CD4-positive, CD25-positive, alpha-beta regulatory T cell (primary cell): ENCODE measurements around the gene ARHGAP40. TPM values are rescaled to one million over a fixed set of nuclear protein-coding genes. Genes with fewer than 3 reads are reported as not detected.

Source experiments
- ATAC-seq, 2 donors: fragments of 150-1000 bp; cut with Tn5 transposase; one replicate each; pipeline ENCODE4 v1.10.0; 2021; ENCODE audit warnings: low read depth in 2 of 2, moderate number of reproducible peaks in 2 of 2, moderate library complexity in 1 of 2
- DNase-seq, 3 donors: peaks; one replicate each; pipeline versions ENCODE4 v3.0.0 to v3.0.0-alpha.2; 2012 to 2022; ENCODE audit warnings: mixed read lengths in 1 of 3
- H3K27ac ChIP-seq: one replicate; pipeline ENCODE4 v1.7.0; 2013; ENCODE audit warnings: mild to moderate bottlenecking, low read length; ENCODE audit not compliant: insufficient read depth, poor library complexity, severe bottlenecking
- H3K27me3 ChIP-seq: one replicate; pipeline ENCODE4 v1.7.0; 2013; ENCODE audit warnings: low read length; ENCODE audit not compliant: control insufficient read depth, insufficient read depth
- H3K36me3 ChIP-seq: one replicate; pipeline ENCODE4 v1.7.0; 2013; ENCODE audit warnings: mild to moderate bottlenecking, low read length, moderate library complexity; ENCODE audit not compliant: control insufficient read depth, insufficient read depth
- H3K4me1 ChIP-seq: 2 replicates; pipeline ENCODE4 v1.7.0; 2013; ENCODE audit warnings: mild to moderate bottlenecking, low read length; ENCODE audit not compliant: insufficient read depth, control insufficient read depth, poor library complexity, severe bottlenecking
- H3K4me3 ChIP-seq: one replicate; pipeline ENCODE4 v1.7.0; 2013; ENCODE audit warnings: low read depth, mild to moderate bottlenecking, low read length, moderate library complexity
- H3K9me3 ChIP-seq, 2 experiments: 1 replicate in 1 of 2; 2 replicates in 1 of 2; pipeline ENCODE4 v1.7.0; 2013; ENCODE audit warnings: low read length in 2 of 2, mild to moderate bottlenecking in 1 of 2, moderate library complexity in 1 of 2; ENCODE audit not compliant: control insufficient read depth in 2 of 2
- H3K27ac Mint-ChIP-seq, 3 donors: one replicate each; pipeline ENCODE4 v1.8.0; 2020 to 2022; ENCODE audit warnings: mild to moderate bottlenecking in 3 of 3, mixed read lengths in 3 of 3, moderate library complexity in 2 of 3
- H3K27me3 Mint-ChIP-seq: one replicate; pipeline ENCODE4 v1.8.0; 2022; ENCODE audit warnings: mild to moderate bottlenecking, mixed read lengths
- H3K36me3 Mint-ChIP-seq: one replicate; pipeline ENCODE4 v1.8.0; 2020; ENCODE audit warnings: mixed read lengths
- H3K4me1 Mint-ChIP-seq, 4 donors: one replicate each; pipeline ENCODE4 v1.8.0; 2020 to 2022; ENCODE audit warnings: mixed read lengths in 4 of 4, mild to moderate bottlenecking in 1 of 4
- H3K4me3 Mint-ChIP-seq, 4 donors: one replicate each; pipeline ENCODE4 v1.8.0; 2020 to 2022; ENCODE audit warnings: mild to moderate bottlenecking in 4 of 4, mixed read lengths in 4 of 4, moderate library complexity in 3 of 4
- H3K9me3 Mint-ChIP-seq, 7 donors: one replicate each; pipeline ENCODE4 v1.8.0; 2020 to 2022; ENCODE audit warnings: mixed read lengths in 7 of 7, mild to moderate bottlenecking in 3 of 7, moderate library complexity in 2 of 7
- polyA plus RNA-seq, 4 donors: library from polyadenylated mRNA; unstranded; fragments of 300-500 nt; fragmentation: Illumina TruSeq; gene quantifications; one replicate each; pipeline ENCODE4 v1.2.3, GENCODE V29; 2021
- total RNA-seq: library from RNA; stranded (reverse); gene quantifications from one replicate; pipeline ENCODE4 v1.2.3, GENCODE V29; 2022

The ARHGAP40 gene
- total and polyA plus RNA-seq, 5 donors from 2014 or later: not detected

DNA sequence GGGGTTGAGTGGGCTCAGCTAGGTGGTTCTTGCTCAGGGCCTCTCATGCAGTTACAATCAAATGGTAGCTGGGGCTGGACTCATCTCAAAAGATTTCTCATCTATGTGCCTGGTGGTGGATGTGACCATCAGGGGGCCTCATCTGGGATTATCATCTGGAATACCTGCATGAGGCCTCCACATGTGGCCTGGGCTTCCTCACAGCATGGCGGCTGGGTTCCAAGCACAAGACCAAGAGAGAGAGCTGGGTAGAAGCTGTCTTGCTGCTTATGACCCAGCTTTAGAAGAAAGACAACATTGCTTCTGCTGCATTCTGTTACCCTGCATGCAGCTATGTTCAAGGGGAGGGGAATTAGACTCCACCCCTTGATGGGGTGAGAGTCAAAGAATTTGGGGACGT is 22.5 kb downstream of the ARHGAP40 start:
- H3K27ac Mint-ChIP-seq: no peak overlapping the region
- H3K4me3 Mint-ChIP-seq: no peak overlapping the region
- no peaks in the 10 kb centered on the region for H3K36me3 ChIP-seq
- DNase-seq (no peak), ATAC-seq (no peak)
- H3K36me3 Mint-ChIP-seq: peaks cover 4% of the 10 kb centered on the region
- H3K4me1 ChIP-seq: no peaks in the 10 kb centered on the region
- H3K9me3 ChIP-seq: peaks cover 0 to 4% of the 10 kb centered on the region in 2 experiments
- H3K27me3 Mint-ChIP-seq: peaks cover 11% of the 10 kb centered on the region
- no peak overlapping the region for H3K27ac ChIP-seq
- H3K27me3 ChIP-seq: no peaks in the 10 kb centered on the region
- no peaks in the 10 kb centered on the region for H3K4me1 Mint-ChIP-seq
- H3K4me3 ChIP-seq: no peak overlapping the region
- H3K9me3 Mint-ChIP-seq: peaks cover 0 to 4% (median 0%) of the 10 kb centered on the region in 7 donors

GRCh38 chr20:38625896-38626295 is 24.3 kb downstream of the ARHGAP40 start:
- peaks cover 4% of the 10 kb centered on the region for H3K36me3 Mint-ChIP-seq
- Histone ChIP-seq H3K4me1 (no peaks in the 10 kb centered on the region), H3K4me3 (no peak overlapping the region), H3K36me3 (no peaks in the 10 kb centered on the region), H3K9me3 (peaks cover 0 to 4% of the 10 kb centered on the region in 2 experiments), H3K27me3 (no peaks in the 10 kb centered on the region), H3K27ac (no peak overlapping the region)
- no peaks in the 10 kb centered on the region for H3K4me1 Mint-ChIP-seq
- DNase-seq (no peak), ATAC-seq (no peak)
- H3K27ac Mint-ChIP-seq: no peak overlapping the region
- H3K4me3 Mint-ChIP-seq: no peak overlapping the region
- peaks cover 11% of the 10 kb centered on the region for H3K27me3 Mint-ChIP-seq
- H3K9me3 Mint-ChIP-seq: peaks cover 0 to 4% (median 0%) of the 10 kb centered on the region in 7 donors

DNA sequence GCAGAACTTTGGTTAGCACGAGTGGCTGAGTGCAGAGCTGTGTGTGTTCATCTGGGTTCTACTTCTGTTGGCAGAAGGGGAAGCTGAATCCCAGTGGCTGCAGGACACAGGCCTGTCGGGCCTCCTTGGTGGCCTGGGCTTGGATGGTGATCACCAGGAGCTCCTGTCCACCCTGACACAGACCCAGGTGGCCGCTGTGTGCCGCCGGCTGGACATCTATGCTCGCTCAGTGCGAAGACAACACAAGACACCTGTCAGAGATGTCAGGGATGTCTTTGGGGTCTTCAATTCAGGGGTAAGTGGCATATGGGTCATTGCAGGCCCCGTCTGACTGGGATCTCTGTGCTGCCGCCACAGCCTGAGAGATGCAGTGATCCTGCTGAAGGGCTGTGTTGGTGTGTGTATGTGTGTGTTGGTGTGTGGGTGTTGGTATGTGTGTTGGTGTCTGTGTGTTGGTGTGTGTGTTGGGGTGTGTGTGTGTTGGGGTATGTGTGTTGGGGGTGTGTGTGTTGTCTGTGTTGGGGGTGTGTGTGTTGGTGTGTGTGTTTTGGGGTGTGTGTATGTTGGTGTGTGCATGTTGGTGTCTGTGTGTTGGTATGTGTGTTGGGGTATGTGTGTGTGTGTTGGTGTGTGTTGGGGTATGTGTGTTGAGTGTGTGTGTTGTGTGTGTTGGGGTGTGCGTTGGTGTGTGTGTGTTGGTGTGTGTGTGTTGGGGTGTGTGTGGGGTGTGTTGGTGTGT is 25.5 kb downstream of the ARHGAP40 start:
- H3K27me3 ChIP-seq: no peaks in the 10 kb centered on the region
- DNase-seq (no peak), ATAC-seq (no peak)
- Mint-ChIP-seq H3K27ac (no peak overlapping the region), H3K9me3 (peaks cover 0 to 4% (median 0%) of the 10 kb centered on the region in 7 donors), H3K4me3 (no peak overlapping the region), H3K27me3 (peaks cover 5% of the 10 kb centered on the region), H3K4me1 (no peaks in the 10 kb centered on the region), H3K36me3 (peaks cover 4% of the 10 kb centered on the region)
- no peaks in the 10 kb centered on the region for H3K36me3 ChIP-seq
- no peak overlapping the region for H3K4me3 ChIP-seq
- no peaks in the 10 kb centered on the region for H3K4me1 ChIP-seq
- no peak overlapping the region for H3K27ac ChIP-seq
- H3K9me3 ChIP-seq: peaks cover 0 to 4% of the 10 kb centered on the region in 2 experiments

DNA sequence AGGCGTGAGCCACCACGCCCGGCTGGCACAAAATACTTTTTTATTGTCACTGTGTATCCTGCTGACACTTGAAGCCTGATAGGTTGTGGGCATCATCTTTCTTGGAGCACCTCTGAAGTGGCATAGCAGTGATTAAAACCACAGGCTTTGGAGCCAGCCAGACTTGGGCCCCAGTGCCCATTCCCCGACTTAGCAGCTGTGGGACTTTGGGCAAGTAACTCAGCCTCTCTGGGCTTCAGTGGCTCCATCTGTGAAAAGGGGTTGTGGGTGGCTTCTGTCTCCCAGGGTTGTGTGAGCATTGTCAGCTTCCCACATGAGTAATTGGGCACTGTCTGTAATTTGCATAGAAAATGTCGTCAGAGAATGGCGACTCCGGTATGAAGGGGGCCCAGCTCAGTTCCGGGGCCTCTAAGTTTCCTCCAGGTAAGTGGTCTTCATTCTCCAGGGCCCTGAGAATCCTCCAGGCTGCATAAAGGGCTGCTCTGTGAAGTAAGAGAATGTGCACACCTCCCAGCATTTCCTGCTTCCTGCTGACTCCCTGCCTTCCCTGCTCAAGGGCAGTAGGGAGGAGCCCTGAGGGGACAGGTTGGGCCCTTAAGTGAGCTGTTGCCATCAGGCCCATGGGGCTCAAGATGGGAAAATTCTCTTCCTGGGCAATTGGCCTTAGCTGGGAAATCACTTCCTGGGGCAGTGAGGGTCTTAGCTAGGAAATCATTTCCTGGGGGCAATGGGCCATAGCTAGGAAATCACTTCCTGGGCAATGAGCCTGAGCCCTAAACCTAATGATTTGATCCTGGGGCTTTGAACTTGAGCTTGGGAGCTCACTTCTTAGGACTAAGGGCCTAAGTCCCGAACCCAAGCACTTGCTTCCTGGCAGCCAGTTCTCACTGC is 27.2 kb downstream of the ARHGAP40 start:
- Mint-ChIP-seq H3K9me3 (peaks cover 0 to 4% (median 0%) of the 10 kb centered on the region in 7 donors), H3K27ac (no peak overlapping the region), H3K4me3 (no peak overlapping the region), H3K27me3 (peaks cover 12% of the 10 kb centered on the region), H3K4me1 (peaks cover 0 to 6% (median 5%) of the 10 kb centered on the region in 4 donors), H3K36me3 (peaks cover 4% of the 10 kb centered on the region)
- DNase-seq: no peak
- H3K27me3 ChIP-seq: no peaks in the 10 kb centered on the region
- H3K9me3 ChIP-seq: peaks cover 0 to 4% of the 10 kb centered on the region in 2 experiments
- H3K27ac ChIP-seq: no peak overlapping the region
- no peaks in the 10 kb centered on the region for H3K36me3 ChIP-seq
- H3K4me3 ChIP-seq: no peak overlapping the region
- no peaks in the 10 kb centered on the region for H3K4me1 ChIP-seq
- no peak for ATAC-seq

DNA sequence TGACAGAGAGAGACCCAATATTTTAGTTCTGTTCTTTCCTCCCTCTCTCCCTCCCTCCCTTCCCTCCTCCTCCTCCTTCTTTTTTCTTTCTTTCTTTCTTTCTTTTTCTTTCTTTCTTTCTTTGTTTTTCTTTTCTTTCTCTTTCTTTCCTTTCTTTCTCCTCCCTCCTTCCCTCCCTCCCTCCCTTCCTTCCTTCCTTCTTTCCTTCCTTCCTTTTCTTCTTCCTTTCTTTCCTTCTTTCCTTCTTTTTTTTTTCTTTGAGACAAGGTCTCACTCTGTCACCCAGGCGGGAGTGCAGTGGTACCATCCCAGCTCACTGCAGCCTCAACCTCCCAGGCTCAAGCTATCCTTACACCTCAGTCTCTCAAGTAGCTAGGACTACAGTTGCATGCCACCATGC is 28.4 kb downstream of the ARHGAP40 start:
- Histone ChIP-seq H3K4me1 (no peaks in the 10 kb centered on the region), H3K9me3 (no peaks in the 10 kb centered on the region), H3K27me3 (no peaks in the 10 kb centered on the region), H3K27ac (no peak overlapping the region), H3K36me3 (no peaks in the 10 kb centered on the region), H3K4me3 (no peak overlapping the region)
- DNase-seq: no peak
- Mint-ChIP-seq H3K9me3 (no peaks in the 10 kb centered on the region), H3K4me1 (peaks cover 0 to 8% (median 5%) of the 10 kb centered on the region in 4 donors), H3K4me3 (no peak overlapping the region), H3K27me3 (peaks cover 18% of the 10 kb centered on the region), H3K36me3 (no peaks in the 10 kb centered on the region), H3K27ac (no peak overlapping the region)
- ATAC-seq: no peak

GRCh38 chr20:38630727-38631126 is 29.1 kb downstream of the ARHGAP40 start:
- Mint-ChIP-seq H3K9me3 (no peaks in the 10 kb centered on the region), H3K36me3 (no peaks in the 10 kb centered on the region), H3K4me1 (peaks cover 0 to 8% (median 5%) of the 10 kb centered on the region in 4 donors), H3K27ac (no peak overlapping the region), H3K4me3 (no peak overlapping the region), H3K27me3 (peaks cover 18% of the 10 kb centered on the region)
- ATAC-seq (no peak), DNase-seq (no peak)
- Histone ChIP-seq H3K27me3 (no peaks in the 10 kb centered on the region), H3K4me1 (no peaks in the 10 kb centered on the region), H3K27ac (no peak overlapping the region), H3K4me3 (no peak overlapping the region), H3K36me3 (no peaks in the 10 kb centered on the region), H3K9me3 (no peaks in the 10 kb centered on the region)

DNA sequence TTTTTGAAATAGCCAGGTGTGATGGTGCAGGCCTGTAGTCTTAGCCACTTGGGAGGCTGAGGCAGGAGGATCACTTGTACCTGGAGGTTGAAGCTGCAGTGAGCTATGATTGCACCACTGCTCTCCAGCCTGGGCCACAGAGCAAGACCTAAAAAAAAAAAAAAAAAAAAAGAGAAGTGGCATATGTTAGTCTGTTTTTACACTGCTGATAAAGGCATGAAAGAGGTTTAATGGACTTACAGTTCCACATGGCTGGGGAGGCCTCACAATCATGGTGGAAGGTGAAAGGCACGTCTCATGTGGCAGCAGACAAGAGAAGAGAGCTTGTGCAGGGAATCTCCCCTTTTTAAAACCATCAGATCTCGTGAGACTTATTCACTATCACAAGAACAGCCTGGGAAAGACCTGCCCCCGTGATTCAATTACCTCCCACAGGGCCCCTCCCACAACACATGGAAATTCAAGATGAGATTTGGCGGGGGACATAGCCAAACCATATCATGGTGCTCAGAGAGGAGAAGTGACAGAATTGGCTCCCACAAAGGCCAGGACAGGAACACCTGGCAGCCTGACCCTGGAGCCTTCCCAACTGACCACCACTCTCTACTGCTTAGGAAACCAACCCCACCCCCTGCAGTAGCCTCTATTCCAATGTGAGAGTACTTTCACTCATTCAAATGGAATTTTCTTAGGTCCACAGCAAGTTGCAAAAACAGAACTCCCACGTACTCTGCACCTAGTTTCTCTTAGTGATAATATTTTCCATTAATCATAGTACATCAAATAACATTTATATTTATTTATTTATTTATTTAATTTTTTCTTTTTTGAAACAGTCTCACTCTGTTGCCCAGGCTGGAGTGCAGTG is 29.8 kb downstream of the ARHGAP40 start:
- Histone ChIP-seq H3K9me3 (no peaks in the 10 kb centered on the region), H3K36me3 (no peaks in the 10 kb centered on the region), H3K4me3 (no peak overlapping the region), H3K27me3 (no peaks in the 10 kb centered on the region), H3K4me1 (no peaks in the 10 kb centered on the region), H3K27ac (no peak overlapping the region)
- DNase-seq (no peak), ATAC-seq (no peak)
- H3K27ac Mint-ChIP-seq: no peak overlapping the region
- peaks cover 18% of the 10 kb centered on the region for H3K27me3 Mint-ChIP-seq
- H3K4me3 Mint-ChIP-seq: no peak overlapping the region
- H3K4me1 Mint-ChIP-seq: peaks cover 0 to 8% (median 6%) of the 10 kb centered on the region in 4 donors
- H3K36me3 Mint-ChIP-seq: no peaks in the 10 kb centered on the region
- no peaks in the 10 kb centered on the region for H3K9me3 Mint-ChIP-seq
